NCI-H774 (cell line): ENCODE measurements around the gene NUDT16L1.
A peak's percentile ranks its signal among the peaks of the same experiment; 100 is the strongest.

Experiments used
- DNase-seq: peaks from one replicate; lab custom pipeline; 2025; lab: John Stamatoyannopoulos, UW

The NUDT16L1 gene

GRCh38 chr16:4682616-4683254 lies 10.6 kb upstream of the NUDT16L1 start:
- no peak for DNase-seq

- DNase-seq: no peak
Measured at GRCh38 chr16:4683255-4684057, 9.9 kb upstream of the NUDT16L1 start.

GRCh38 chr16:4684058-4684715 lies 9.2 kb upstream of the NUDT16L1 start:
- DNase-seq: no peak

DNA sequence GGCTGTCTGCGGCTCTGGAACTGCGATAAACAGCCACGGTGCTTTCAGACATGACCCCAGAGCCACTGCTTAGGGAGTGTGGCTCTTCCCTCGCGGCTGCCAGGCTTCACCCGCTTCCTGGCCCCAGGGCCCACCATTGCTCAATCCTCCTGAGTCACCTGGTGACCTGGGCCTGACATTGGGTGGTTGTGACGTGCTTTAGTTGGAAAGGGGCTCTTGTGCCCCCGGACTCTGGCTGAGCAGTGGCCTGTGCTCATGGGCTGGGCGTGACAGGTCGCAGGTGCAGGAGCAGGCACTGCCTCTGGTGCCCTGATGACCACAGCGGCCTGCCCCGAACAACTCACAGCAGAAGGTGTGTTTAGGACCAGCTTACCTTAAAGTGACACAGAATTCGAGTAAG lies 8.6 kb upstream of the NUDT16L1 start:
- no peak for DNase-seq

DNA sequence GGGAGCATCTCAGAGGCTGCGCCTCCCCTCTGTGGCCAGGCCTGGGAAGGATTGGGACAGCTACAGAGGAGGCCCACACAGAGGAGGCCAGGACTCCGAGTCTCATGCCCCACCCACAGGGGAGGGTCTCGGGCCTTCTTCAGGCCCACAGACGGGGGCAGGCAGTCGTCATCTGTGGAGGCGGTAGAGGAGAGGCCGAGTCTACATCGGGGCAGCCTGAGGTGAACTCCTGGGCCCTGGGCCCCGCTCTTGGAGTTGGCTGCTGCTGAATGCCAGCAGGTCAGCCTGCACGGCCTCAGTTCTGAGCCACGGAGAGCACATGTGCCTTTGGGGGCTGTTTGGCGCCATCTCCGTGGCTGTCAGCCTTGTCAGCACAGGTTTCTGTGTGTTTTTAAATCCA lies 8.1 kb upstream of the NUDT16L1 start:
- no peak for DNase-seq

DNA sequence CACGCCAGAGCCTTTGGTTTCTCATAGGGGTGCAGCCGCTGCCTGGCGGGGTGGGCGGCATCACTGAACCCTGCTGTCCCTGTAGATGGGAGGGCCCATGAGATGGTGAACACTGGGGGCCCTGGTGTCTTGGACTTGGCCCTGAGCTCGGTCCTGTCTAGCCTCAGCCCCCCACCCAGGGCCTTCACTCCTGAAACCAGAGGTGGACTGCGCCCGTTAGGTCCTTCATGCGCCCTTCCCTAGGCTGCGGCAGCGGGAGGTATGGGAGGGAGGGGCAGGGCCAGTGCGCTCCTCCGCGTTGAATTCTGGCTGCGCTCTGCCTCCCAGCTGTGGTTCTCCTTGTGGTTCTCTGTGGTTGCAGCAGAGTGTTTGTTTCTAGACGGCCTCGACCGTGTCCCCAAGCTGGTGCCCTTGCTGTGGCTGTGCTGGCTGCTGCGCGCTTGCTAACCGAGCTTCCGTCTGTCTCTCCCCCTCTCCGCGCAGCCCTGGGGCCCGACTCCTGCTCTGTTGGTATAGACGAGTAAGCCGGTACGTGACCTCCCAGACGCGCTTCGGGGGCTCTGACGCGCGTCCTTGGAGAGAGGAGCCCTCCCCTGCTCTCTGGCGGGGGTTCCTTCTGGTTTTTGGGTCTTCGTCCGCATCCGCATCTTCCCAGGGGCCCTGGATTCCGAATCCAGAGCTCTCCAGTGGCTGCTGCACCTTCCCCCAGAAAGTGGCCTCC lies 7.4 kb upstream of the NUDT16L1 start:
- no peak for DNase-seq

DNA sequence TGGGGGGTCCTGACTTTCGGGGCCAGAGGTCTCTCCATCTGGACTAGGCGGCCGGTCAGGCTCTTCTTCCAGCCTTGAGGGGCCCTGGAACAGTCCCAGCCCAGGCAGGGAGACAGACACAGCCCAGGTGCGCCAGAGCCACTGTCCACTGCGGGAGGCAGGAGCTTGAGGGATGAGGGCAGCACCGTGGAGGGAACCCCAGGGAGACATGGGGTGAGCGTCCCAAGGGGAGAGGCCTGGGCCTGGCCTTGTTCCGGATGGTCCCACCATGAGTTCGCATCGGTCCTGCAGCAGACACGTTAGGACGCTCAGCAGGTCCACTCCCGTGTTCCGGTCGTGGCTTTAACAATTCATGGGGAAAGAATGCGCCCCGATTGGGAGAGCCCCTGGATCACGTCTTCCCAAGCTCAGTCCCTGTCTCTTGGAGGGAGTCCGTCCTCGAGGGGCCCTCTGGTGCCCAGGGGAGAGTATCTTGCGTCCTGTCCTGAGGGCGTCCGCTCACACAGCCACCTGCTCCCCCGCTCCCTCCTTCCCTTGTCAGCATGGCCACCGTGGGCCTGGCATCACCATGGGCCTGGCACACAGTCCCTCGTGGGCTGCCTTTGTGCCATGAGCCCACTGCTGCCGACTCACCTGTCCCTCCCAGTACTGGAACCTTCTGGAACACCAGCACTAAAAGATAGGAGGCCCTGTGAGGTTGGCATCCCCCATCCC lies 6.7 kb upstream of the NUDT16L1 start:
- no peak for DNase-seq

DNA sequence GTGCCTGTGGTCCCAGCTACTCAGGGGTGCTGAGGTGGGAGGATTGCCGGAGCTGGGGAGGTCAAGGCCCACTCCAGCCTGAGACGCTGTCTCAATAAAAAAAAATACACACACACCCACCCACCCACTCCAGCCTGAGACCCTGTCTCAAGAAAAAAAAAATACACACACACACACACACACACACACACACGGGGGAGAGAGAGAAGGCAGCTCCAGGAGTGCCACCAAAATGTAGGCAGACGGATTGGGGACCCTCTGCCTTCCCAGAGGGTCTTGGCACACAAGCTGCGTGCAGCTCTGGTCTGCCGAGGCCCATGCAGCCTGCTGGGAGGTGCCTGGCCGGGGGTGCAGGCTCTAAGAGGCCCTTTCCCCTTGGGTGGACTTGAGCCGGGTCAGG lies 5.9 kb upstream of the NUDT16L1 start:
- no peak for DNase-seq

GRCh38 chr16:4687946-4688673 lies 5.3 kb upstream of the NUDT16L1 start:
- DNase-seq: no peak

- no peak for DNase-seq
Measured at GRCh38 chr16:4688674-4689045, 4.7 kb upstream of the NUDT16L1 start.

DNA sequence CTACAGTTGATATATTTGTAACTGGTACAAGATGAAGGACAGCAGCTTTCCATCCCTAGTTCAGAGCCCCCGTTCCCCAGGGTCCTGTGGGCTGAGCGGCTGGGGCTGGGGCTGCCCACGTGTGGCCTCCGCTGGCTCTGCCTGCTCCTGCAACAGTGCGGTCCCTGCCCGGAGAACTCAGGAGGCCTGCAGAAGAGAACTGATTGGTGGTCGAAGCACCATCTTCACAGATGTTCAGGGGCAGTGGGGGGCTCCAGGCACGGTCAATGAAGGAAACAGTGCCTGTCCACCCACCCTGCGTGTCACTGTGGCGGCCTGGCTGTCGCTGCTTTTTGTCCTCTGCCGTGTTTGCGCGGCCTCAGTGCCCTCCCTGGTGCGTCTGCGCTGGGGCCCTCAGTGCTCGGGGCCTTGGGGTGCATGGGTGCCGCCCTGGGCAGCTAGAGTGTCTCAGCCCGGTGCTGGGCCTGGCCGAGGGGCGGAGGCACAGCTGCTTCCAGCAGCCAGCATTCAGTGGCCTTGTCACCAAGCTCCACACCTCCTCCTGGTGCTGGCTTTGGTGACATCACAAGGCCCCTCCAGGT lies 4.2 kb upstream of the NUDT16L1 start:
- DNase-seq: no peak

DNA sequence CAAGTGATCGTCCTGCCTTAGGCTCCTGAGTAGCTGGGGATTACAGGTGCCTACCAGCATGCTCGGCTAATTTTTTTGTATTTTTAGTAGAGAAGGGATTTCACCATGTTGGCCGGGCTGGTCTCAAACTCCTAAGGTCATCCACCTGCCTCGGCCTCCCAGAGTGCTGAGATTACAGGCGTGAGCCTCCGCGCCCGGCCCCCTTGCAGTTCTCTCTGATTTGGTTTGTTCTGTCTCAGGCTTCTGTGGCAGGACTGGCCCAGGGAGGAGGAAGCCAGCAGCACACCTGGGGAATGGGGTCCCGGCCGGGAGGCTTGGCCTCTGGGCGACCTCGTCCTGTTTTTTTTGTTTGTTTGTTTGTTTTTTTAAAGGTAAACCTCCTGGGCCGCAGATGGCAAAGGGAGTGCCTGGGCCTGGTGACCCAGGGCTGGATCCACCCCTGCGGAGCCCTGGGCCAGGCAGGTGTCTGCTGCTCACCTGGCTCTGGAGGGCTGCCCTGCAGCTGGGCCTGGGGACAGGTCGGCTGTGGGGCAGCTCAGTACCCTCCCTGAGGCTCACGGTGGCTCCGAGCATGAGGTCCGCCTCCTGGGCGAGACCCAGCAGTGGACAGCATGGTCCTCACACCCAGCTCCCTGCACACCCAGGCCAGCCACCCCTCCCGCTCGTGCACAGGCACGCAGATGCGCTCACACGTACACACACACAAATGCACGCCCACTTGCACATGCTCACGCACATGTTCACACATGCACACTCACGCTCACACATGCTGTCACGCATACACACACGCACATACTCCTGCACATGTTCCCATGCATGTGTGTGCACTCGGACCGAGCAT lies 3.3 kb upstream of the NUDT16L1 start:
- no peak for DNase-seq

- no peak for DNase-seq
Measured at GRCh38 chr16:4690946-4691665, 2.3 kb upstream of the NUDT16L1 start.

GRCh38 chr16:4691666-4692412 lies 1.5 kb upstream of the NUDT16L1 start:
- no peak for DNase-seq

GRCh38 chr16:4692460-4693295 lies 684 bp upstream of the NUDT16L1 start:
- no peak for DNase-seq

GRCh38 chr16:4693956-4694641 lies 737 bp downstream of the NUDT16L1 start:
- peak; percentile 4 for DNase-seq
